Loucy (cell line): ENCODE measurements around the gene HIVEP2.

Experiments used
- EZH2phosphoT487 ChIP-seq: fragments of 200-600 bp; IDR thresholded peaks from 2 replicates; pipeline ENCODE4 v1.6.1; 2018; ENCODE audit warnings: antibody characterized with exemption, mild to moderate bottlenecking, moderate library complexity, borderline replicate concordance
- TF ChIP-seq, protein P1 (sequence below): fragments of 200-600 bp; sonication (generic); conservative IDR thresholded peaks from 2 replicates; pipeline ENCODE4 v1.5.1; 2014; ENCODE audit warnings: mild to moderate bottlenecking, antibody characterized with exemption, low read length

DNA sequence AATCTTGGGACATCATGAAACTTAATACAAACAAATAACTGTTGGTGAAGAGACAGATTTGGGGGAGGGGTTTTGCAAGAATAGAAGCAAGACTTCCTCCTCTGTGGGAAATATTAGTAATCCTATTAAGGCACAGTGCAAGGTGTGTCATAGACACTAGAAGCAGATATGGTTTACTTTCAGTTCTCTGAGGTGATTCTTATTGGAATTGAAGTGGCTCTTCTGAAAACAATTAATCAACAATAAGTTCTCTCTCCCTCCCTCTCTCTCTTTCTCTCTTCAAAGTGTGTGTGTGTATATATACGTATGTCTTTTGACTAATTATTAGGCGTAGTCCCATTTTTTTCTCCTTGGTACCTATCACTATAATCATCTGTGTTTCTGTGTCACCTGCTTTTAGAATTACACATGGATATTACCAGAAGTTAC is 99.8 kb downstream of the HIVEP2 start:
- TF ChIP-seq, protein P1, sequence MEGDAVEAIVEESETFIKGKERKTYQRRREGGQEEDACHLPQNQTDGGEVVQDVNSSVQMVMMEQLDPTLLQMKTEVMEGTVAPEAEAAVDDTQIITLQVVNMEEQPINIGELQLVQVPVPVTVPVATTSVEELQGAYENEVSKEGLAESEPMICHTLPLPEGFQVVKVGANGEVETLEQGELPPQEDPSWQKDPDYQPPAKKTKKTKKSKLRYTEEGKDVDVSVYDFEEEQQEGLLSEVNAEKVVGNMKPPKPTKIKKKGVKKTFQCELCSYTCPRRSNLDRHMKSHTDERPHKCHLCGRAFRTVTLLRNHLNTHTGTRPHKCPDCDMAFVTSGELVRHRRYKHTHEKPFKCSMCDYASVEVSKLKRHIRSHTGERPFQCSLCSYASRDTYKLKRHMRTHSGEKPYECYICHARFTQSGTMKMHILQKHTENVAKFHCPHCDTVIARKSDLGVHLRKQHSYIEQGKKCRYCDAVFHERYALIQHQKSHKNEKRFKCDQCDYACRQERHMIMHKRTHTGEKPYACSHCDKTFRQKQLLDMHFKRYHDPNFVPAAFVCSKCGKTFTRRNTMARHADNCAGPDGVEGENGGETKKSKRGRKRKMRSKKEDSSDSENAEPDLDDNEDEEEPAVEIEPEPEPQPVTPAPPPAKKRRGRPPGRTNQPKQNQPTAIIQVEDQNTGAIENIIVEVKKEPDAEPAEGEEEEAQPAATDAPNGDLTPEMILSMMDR = no peak
- TF ChIP-seq EZH2phosphoT487 = no peak
